Stomach smooth muscle (tissue), 2 donors: ENCODE data around the gene EPHX1.

Source experiments
- H3K27ac ChIP-seq: one replicate; pipeline ENCODE4 v1.7.0; 2013; ENCODE audit warnings: mild to moderate bottlenecking, low read length, inconsistent platforms
- H3K27me3 ChIP-seq, 2 donors: one replicate each; pipeline ENCODE4 v1.7.0; 2013; ENCODE audit warnings: low read length in 2 of 2; ENCODE audit not compliant: insufficient read depth in 2 of 2, control insufficient read depth in 1 of 2
- H3K36me3 ChIP-seq, 2 donors: one replicate each; pipeline ENCODE4 v1.7.0; 2013; ENCODE audit warnings: low read length in 2 of 2; ENCODE audit not compliant: control insufficient read depth in 2 of 2, insufficient read depth in 2 of 2
- H3K4me1 ChIP-seq: one replicate; pipeline ENCODE4 v1.7.0; 2013; ENCODE audit warnings: low read length; ENCODE audit not compliant: control insufficient read depth, insufficient read depth
- H3K4me3 ChIP-seq, 2 donors: one replicate each; pipeline ENCODE4 v1.7.0; 2013; ENCODE audit warnings: low read length in 2 of 2
- H3K9ac ChIP-seq, 2 donors: one replicate each; pipeline ENCODE4 v1.7.0; 2013; ENCODE audit warnings: low read length in 2 of 2, mild to moderate bottlenecking in 1 of 2
- H3K9me3 ChIP-seq, 2 donors: one replicate each; pipeline ENCODE4 v1.7.0; 2013; ENCODE audit warnings: low read length in 2 of 2; ENCODE audit not compliant: control insufficient read depth in 2 of 2
- donor health status: healthy.
- donor health status: Pancreatic carcinoma.

EPHX1 gene

DNA sequence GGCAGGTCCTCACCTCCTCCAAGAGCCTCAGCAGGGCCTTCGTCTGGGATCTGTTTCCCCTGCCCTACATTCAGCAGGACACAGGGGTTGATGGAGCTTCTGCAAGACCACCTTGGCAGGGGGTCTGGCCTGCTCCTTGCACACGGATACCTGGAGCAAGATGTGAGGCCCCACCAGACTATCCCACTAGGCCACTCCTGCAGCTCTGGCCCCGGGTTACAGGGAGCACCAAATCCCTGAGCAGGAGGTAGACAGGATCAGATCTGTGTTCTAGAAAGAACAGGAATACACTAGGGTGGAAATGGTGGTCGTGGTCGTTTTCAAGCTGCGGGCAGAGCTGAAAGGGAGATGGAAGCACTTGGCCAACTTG lies 33.5 kb downstream of the EPHX1 start:
- H3K9ac ChIP-seq = no peak overlapping the region
- peaks cover 35 to 65% of the 10 kb centered on the region in 2 donors for H3K36me3 ChIP-seq
- H3K9me3 ChIP-seq = no peaks in the 10 kb centered on the region
- H3K27me3 ChIP-seq = no peaks in the 10 kb centered on the region
- no peak overlapping the region for H3K27ac ChIP-seq
- no peak overlapping the region for H3K4me3 ChIP-seq
- H3K4me1 ChIP-seq = peaks cover 5% of the 10 kb centered on the region

DNA sequence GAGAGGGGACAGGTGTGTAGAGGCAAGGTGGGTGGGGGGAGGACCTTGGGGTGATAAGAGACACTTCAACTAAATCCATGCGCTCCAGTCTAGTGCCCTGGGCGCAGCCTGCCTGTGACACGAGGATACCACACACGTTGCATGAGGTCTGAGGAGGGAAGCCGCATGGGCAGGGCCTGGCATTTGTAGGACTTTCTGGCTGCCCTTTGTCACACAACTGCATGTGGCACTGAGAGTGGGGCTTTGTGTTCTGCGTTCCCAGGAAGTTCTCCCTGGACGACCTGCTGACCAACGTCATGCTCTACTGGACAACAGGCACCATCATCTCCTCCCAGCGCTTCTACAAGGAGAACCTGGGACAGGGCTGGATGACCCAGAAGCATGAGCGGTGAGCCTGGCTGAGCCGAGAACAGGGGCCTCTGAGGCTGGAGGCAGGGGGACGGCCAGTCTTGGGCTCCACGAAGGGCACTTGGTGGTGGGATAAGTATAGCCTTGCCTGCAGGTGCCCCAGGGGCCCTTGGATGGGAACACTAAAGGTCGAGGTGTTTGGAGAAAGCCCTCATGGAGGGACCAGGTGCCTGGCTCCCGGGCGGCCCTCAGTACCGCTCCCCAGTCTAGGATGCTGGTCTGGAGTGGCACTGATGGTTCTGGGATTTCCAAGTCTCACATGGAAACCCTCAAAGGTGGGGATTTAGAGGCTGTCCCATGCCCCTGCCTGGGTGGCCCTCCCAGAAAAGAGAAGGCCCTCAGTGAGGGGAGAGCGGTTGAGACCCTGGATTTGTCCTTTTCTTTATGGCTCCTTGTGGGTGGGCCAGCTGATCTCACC lies 34.5 kb downstream of the EPHX1 start:
- H3K27ac ChIP-seq = no peak overlapping the region
- no peaks in the 10 kb centered on the region for H3K27me3 ChIP-seq
- H3K9ac ChIP-seq = no peak overlapping the region
- H3K36me3 ChIP-seq = peaks cover 31 to 59% of the 10 kb centered on the region in 2 donors
- peaks cover 5% of the 10 kb centered on the region for H3K4me1 ChIP-seq
- no peaks in the 10 kb centered on the region for H3K9me3 ChIP-seq
- no peak overlapping the region for H3K4me3 ChIP-seq

DNA sequence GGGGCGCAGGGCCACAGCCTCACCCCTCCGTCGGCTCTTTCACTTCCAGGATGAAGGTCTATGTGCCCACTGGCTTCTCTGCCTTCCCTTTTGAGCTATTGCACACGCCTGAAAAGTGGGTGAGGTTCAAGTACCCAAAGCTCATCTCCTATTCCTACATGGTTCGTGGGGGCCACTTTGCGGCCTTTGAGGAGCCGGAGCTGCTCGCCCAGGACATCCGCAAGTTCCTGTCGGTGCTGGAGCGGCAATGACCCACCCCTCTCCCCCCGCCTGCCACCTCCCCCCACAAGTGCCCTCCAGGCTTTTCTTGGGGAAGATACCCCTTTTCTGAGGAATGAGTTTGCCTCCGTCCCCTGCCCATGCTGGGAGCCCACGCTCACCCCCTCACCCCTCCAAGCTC lies 35.2 kb downstream of the EPHX1 start:
- Histone ChIP-seq H3K9ac (no peak overlapping the region), H3K4me3 (no peak overlapping the region), H3K4me1 (peaks cover 10% of the 10 kb centered on the region), H3K9me3 (no peaks in the 10 kb centered on the region), H3K27ac (peak overlapping the region; percentile 53), H3K27me3 (no peaks in the 10 kb centered on the region), H3K36me3 (peaks cover 28 to 57% of the 10 kb centered on the region in 2 donors)

DNA sequence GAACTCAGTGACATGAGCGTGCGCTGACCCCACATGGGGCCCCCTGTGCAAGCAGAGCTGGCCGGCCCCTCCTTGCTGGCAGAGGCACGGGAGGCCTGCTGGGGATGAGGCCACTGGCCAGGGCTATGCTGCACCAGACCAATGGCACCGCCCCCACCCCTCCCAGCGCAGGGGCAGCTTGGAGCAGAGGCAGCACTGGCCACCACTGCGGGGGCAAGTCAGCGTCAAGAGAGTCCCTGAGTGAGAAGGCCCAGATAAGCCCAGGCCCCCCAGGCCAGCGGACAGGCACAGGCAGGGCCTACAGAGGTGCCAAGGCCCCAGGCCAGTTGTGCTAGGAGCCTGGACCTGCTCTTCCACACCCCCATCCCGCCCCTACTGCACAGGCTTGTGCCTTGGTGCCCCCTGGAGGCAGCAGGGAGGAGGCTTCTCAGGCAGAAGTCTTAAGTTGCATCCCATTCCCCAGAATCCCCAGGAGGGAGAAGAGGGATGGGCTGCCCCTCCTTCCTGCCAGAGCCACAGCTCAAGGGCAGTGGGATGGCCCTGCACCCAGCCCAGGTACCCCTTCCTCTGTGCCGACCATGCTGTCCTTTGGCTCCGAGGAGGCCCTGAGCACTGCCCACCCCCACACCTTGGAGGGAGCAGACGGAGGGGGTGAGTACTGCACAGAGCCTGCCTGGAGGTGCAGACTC lies 35.8 kb downstream of the EPHX1 start:
- peaks cover 26 to 57% of the 10 kb centered on the region in 2 donors for H3K36me3 ChIP-seq
- peaks cover 10% of the 10 kb centered on the region for H3K4me1 ChIP-seq
- no peaks in the 10 kb centered on the region for H3K9me3 ChIP-seq
- peak overlapping the region; percentile 53 for H3K27ac ChIP-seq
- H3K9ac ChIP-seq = no peak overlapping the region
- H3K27me3 ChIP-seq = no peaks in the 10 kb centered on the region
- H3K4me3 ChIP-seq = no peak overlapping the region

DNA sequence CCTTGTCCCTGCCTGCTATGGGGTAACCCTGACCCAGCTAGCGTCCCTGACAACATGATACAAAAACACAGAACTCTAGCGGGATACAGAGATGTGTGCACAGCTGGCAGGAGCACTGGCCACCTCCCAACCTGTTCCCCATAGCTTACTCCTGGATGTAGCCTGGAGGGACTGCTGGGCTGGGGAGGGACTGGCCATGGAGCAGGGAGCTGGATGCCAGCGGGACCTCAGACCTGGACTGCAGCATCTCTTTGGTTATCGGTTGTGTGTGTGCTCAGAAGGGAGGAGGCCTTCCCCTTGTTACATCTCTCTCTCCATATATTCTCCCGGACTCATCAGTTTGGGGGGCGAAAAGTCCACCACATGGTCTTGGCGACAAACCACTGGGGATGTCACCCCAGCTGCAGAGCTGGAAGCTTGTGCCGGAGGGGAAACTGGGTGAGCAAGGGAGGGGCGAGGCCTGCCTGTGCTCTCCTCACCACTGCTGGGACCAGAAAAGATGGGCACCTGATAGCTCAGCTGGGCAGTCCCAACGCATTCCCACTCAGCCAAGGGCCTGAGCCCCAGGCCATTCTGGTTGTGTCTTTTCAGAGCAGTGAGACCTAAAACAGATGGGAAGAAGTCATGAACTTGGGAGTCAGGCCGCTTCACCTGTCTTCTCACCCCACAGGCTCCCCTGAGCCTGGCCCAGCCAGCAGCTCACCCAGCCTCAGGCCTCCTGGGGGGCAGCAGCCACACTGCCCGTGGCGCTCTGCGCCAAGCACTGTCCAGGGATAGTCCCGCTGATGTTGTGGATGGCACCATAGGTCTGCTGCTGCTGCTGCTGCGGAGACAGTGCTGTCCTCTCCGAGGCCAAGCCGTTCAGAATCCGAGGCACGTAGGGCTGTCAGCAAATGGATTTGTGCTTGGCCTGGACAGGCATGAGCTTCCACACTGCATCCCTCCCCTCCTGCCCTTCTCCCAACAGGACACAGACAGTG lies 36.7 kb downstream of the EPHX1 start:
- peak overlapping the region; percentile 53 for H3K27ac ChIP-seq
- no peak overlapping the region for H3K9ac ChIP-seq
- H3K4me1 ChIP-seq = peaks cover 10% of the 10 kb centered on the region
- H3K36me3 ChIP-seq = peaks cover 30 to 56% of the 10 kb centered on the region in 2 donors
- H3K4me3 ChIP-seq = no peak overlapping the region
- no peaks in the 10 kb centered on the region for H3K9me3 ChIP-seq
- H3K27me3 ChIP-seq = no peaks in the 10 kb centered on the region

DNA sequence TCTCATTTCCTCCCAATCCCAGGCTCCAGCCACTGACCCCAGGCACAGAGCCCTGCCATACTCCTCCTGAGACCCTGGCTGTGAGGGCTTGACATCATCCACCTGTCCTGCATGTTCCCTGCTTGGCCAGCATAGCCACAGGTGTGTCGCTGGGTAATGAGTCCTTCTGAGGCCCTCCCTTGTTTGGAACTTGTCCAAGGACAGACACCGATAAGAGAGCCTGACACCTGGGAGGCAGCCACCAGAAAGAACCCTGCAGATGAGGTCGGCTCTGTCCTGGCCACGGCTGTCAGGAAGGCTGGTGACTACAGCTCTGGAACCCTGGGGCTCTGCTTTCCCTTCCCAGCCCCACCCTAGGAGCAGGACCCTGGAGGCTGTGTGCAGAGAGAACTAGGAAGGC lies 37.7 kb downstream of the EPHX1 start:
- H3K27me3 ChIP-seq = no peaks in the 10 kb centered on the region

DNA sequence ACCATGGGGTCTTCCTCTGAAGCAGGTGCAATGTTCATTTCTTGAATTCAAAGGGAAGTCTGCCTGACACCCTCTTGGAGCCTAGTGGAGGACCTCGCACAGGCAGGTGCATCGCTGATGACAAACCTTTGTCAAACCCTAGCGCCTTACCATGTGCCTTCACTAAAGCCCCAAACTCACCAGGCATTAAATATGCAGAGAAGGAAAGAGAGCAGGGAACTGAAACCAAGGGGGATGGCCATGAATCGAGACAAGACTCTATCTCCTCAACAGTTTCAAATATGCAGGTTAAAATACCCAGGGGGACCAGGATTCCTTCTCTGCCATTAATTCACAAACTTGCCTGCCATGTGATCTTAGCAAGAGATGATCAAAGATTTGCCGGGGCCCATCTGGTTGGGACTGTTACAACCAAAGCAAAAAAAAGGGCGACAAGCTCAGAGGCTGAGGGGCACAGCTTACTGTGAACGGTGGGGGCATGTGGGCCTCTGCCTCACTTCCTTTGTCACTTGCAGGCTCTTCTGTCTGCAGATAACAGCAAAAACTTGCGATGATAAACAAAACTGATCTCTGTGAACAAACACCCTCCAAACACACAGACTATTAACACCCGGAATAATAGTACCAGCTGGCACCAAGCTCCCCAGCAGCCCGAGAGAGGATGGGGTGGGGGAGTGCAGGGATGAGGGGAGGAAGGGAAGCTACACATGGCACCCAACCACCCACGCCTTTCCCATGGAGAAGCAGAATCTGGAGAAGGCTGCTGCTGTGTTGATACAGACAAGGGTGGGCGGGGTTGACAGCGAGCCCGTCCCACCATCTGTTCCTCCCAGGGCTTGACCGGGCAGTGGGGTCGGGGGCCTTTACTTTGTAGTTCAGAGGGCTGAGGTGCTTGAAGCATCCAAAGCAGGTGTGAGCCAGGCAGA lies 38.4 kb downstream of the EPHX1 start:
- H3K4me1 ChIP-seq = peaks cover 10% of the 10 kb centered on the region
- peaks cover 47 to 53% of the 10 kb centered on the region in 2 donors for H3K36me3 ChIP-seq
- no peak overlapping the region for H3K9ac ChIP-seq

More for the DNA sequence above, 37.7 kb downstream of the EPHX1 start:
- no peak overlapping the region for H3K4me3 ChIP-seq
- H3K36me3 ChIP-seq = peaks cover 40 to 52% of the 10 kb centered on the region in 2 donors
- peak overlapping the region; percentile 24 for H3K27ac ChIP-seq
- no peaks in the 10 kb centered on the region for H3K9me3 ChIP-seq
- peaks cover 10% of the 10 kb centered on the region for H3K4me1 ChIP-seq
- H3K9ac ChIP-seq = no peak overlapping the region

DNA sequence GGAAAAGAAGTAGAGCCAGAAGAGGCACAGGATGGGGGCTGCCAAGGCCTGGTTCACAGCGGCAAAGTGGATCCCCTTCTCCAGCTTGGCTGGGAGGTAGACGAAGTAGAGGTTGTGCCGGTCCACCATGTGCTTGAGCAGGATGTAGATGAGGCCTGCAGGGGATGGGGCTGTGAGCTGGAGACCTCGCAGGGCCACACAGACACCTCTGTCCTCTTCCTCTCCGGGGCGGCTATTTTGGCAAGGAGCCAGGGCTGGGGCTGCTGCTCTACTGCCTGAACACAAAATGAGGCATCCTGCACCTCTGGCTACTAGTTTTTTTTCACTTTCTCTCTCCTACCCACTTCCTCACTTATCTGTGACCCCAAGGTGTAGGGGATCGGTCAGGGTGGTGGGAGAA lies 40.0 kb downstream of the EPHX1 start:
- Histone ChIP-seq H3K4me3 (no peak overlapping the region), H3K4me1 (peaks cover 10% of the 10 kb centered on the region), H3K9ac (no peak overlapping the region), H3K27me3 (no peaks in the 10 kb centered on the region), H3K36me3 (peaks cover 53 to 55% of the 10 kb centered on the region in 2 donors), H3K9me3 (no peaks in the 10 kb centered on the region), H3K27ac (no peak overlapping the region)

More for the DNA sequence above, 38.4 kb downstream of the EPHX1 start:
- Histone ChIP-seq H3K4me3 (no peak overlapping the region), H3K27ac (peak overlapping the region; percentile 24), H3K27me3 (no peaks in the 10 kb centered on the region), H3K9me3 (no peaks in the 10 kb centered on the region)

DNA sequence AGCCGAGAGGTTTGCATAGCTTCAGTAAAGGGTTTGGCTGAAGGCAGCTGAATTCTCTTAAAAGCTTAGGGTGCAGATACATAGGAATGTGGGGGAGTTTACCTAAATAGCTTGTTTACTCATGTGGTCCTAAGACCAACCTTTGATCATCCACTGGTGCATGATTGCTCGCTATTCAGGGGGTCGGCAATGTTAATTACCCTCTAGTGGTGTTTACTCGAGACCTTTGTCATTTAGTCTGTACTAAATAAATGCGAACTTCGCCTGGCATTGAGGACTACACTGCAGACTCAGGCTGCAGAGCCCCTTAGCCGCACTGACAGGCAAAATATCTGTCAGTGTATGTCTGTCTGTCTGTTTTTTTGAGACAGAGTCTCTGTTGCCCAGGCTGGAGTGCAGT lies 40.4 kb downstream of the EPHX1 start:
- no peak overlapping the region for H3K27ac ChIP-seq
- no peaks in the 10 kb centered on the region for H3K27me3 ChIP-seq
- no peak overlapping the region for H3K4me3 ChIP-seq
- H3K9ac ChIP-seq = no peak overlapping the region
- peaks cover 57% of the 10 kb centered on the region in 2 donors for H3K36me3 ChIP-seq
- H3K4me1 ChIP-seq = peaks cover 9% of the 10 kb centered on the region
- H3K9me3 ChIP-seq = no peaks in the 10 kb centered on the region
